Kidney tubule cell (primary cell): ENCODE data around the gene GRID1.

ENCODE experiments used
- DNase-seq: peaks from one replicate; pipeline ENCODE4 v3.0.0-alpha.2; 2018; ENCODE audit warnings: low spot score

The GRID1 gene

DNA sequence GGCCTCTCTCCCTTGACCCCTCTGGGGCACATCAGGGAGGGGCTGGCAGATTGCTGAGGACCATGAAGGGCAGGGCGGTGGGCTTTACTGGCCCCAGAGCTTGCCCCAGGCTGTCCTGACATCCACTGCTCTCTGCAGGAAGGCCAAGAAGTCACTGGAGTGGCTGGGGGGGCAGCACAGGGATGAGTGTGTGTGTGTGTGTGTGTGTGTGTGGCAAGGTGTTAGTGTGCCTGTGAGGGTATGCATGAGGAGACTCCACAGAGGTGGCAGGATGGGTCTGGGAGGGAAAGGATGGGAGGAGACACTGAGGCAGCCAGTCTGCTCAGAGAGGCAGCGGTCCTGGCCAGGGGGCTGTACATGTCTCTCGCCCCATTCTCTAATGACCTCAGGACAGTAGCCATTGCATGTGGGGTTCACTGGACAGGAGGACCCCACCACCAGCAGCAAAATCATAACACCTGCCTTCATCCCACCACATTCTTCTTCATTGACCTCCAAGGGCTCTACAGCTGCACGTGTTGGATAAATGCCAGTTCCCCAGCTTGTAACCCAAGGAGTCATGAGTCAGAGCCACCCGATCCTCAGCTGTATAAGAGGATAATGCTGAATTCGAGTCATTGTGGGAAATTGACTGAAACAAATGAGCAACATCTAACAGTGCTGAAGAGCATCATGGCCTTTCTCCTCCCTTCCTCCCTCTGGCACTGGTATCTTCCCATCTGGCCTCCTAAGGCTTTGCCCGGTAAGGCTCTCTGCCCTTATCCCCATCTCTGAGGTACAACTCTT is 720.5 kb downstream of the GRID1 start:
- DNase-seq = peak; percentile 92

DNA sequence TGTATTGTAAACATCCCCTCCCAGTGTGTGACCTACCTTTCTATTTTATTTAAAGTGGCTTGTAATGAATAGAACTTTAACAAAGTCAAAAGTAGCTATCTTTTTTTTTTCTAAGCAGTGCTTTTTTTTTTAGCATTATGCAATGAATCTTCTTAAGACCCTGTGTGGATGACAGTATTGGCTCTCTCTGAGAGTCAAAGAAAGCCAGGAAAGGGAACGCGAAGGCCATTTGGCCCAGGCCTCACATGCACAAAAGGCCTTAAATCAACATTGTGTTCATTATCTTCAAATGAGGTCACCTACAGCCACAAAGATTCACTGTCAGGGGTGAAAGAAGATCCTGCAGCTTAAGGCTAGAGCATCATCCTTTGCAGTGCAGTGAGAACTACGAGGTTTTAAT is 721.5 kb downstream of the GRID1 start:
- peak; percentile 44 for DNase-seq

DNA sequence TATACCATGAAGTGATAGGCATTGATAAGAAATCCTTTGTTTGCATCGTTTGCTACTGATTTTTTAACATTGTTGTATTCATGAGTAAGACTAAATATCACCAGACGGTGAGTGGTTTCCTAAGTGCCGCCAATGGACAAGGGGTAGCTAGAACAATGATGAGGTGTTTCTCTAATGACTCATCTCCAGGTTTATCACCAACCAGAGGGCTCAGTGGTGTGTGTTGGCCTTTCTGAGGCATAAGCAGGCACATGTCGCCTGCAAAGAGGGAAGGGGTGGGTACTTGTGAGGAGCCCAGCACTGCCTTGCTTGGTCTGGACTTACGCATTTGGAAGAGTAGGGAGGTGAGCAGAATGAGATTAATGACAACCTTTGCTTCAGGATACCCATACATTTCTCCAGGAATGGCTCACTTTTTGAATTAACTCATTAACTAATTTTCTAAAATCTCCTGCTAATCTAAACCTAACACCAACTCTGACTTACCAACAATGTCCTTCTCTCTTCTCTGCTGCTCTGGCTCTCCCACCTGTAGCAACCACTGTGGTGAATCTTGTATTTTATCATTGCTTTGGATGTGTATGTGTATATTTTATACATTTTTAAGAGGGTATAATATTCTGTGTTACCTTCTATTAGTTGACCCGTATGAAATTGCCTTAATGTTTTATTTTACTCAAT is 722.6 kb downstream of the GRID1 start:
- peak; percentile 98 for DNase-seq

DNA sequence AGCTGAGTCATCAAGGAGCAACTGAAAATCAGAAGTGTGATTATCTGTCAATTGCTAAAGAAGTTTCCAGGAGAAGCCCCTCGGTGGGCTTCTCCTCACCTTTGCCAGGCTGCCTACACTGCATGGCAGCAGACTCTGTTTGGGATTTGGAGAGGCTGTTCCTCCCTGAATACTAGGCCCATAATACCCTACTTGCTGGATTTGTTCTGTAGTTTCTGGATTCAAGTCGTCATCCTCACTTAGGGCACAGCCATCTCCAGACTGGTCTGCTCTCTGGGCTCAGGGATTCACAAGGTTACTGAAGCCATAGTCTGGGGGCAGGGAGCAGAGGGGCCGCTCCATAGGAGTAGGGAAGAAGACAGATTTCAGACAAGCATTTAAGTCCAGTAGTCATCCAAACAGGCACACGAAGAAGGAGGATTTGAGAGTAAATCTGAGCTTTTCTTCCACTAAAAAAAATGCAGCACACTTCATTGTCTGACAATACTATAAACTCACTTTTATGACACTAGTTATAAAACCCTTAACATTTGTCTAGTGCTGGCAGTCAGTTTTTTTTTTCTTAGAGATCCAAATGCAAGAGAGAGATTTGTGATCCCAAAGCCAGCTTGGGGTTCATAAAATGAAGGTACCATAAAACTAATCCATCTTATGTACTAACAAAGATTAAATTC is 723.3 kb downstream of the GRID1 start:
- no peak for DNase-seq

DNA sequence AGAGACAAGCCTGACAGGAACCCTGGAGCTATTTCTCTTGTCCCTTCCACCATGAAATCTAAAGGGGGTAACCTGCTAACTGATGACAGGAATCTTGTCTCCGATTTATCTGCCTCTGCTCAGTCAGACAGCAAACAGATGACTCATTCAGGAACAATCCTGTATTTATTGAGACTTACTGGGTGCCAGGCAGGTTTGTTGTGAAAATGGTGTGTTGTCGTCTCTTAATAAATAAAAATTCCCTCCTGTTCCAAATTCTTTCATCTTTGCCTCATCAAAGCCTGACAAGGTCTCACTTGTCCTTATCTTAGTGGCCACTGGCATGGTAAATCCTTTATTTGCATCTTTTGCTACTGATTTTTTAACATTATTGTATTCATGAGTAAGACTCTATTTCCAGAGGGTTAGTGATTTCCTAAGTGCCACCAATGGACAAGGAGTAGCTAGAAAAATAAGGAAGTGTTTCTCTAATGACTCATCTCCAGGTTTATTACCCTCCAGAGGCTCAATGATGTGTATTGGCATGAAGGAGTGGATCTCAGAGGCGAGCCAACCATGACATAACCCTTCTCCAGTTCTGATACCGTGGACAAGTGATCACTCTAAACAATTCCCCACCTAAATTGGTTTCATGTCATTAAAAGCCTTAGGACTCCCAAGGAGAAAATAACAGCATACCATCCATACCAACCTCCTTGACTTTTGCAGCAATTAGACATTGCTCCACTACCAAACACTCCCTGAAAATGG is 724.0 kb downstream of the GRID1 start:
- peak; percentile 98 for DNase-seq

DNA sequence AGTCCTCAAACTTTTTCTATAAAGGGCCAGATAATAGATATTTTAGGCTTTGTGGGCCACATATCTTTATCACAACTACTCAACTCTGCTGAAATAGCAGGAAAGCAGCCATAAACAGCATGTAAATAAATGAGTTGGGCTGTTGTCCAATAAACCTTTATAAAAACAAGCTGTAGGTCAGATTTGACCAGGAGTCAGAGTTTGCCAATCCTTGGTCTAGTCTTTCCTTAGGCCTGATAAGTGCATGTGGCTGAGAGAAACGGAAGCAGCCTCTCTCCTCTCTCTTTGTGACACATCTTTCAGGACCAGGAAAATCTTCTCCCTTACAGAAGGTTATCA is 724.5 kb downstream of the GRID1 start:
- no peak for DNase-seq

DNA sequence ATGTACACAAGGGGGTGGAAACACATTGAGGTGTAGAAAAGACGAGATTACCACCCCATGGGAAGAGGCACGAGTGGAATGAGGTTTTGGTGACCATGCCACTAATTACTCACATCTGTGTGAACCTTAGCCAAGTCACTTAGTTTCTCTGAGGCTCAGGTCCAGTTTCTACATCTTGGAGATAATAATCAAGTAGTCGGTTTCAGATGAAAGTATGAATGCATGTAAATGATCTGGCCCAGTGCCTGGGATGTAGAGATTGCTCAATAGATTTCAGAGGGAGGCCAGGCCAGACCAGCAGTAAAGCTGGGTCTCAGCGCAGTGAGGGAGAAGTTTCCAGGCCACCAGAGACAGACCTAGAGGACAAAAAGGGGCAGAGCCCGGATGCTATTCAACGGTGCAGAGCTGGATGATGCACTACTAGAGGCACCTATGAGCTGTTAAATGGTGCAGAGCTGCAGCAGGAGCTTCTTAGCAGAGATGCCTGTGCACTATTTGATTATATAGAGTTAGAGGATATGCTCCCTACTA is 725.1 kb downstream of the GRID1 start:
- DNase-seq = peak; percentile 76

DNA sequence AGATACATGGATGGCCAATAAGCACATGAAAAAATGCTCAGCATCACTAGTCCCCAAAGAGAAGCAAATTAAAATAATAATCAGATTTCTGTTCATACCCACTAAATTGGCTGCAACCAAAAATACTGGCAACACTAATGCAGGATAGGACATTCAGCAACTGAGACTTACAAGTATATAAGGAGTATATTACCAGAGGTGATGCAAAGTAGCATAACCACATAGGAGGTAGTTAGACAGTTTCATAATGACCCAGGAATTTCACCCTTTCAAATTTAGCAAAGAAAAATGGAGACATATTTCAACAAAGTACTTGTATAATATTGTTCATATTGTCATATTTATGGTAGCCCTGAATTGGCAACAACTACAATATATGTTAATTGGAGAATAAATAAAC is 727.8 kb downstream of the GRID1 start:
- no peak for DNase-seq

DNA sequence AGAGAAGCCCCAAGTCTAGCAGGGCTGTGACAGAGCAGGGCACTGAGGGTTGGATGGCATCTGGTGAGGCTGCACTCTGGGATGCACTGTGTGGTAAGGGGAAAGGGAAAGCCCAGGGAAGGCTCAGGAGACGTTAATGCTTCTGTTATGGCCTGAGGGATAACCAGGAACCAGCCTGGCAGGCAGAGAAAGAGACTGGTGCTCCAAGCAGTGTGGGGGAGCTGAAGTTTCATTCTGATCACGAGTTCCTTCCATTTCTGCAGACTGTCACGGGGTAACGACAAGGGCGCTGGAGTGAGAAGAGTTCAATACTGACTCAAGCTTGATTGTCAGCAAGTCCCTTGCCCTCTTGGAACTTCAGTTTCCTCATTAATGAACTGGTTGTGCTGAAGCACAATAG is 730.9 kb downstream of the GRID1 start:
- peak; percentile 84 for DNase-seq

DNA sequence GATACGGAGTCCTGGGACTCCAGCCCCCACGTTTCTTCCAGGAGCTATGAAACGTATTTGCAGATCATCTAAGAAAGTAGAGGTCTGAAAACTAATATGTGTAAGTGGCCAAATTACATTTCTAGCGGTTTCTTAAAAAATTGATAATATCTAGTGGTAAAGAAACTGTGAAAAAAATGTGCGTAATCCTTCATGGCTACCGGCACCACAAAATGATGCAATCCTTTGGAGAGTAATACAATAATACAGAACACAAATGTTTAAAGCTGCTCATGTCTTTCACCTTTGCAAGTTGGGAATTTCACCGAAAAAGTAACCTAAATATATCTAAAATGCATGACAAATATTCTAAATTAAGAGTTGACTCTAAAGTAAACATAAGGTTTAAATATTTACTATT is 742.1 kb downstream of the GRID1 start:
- no peak for DNase-seq

DNA sequence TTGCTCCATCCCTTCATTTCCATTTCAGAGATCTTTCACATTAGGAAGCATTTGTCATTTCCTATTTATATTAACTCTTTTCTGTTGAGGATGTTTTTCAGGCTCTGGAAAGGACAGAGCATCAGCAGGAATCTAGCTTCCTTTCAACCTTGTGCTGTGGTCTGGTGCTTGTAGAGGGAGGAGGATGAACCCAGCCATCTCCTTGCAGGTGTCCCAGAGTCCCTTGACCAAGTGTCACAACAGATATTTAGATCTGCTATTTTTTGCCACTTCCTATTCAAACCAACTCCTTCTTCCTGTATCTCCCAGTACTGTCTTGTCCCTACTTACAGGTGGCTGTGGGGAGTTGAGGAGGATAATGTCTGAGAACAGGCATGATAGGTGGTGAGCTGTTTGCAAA is 742.8 kb downstream of the GRID1 start:
- no peak for DNase-seq

DNA sequence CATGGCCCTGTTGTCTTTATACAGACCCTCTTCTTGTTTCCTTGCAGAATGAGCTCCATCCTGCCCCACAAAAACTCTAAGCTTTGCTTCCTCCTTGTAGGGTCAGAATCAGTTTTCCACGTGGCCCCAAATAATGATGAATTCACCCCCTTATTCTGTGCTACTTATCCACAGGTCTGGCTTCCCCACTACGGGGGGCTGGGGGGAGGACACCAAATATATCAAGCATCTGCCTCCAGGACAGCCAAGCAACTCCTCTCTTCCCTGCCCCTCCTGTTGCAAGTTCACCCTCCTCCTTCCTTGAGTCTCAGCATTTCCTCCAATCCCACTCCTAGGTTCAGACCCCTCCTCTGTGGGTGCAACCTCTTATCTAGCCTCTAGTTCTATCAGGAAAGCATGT is 743.3 kb downstream of the GRID1 start:
- DNase-seq = no peak

DNA sequence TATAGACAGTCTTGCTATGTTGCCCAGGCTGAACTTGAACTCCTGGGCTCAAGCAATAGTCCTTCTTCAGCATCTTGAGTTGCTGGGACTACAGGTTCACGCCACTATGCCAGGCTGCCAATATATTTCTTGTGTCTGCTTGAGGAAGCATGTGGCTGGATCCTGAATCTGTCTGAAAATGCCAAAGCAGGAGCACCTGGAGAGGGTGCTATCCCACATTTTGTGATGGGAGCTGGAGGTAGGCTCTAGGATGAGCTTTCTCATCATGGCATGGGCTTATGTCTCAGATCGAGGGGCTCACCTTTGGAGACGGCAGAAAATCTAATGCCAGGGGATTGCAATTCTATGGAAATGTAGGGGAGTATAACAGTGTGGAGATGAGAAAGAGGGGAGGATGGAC is 744.2 kb downstream of the GRID1 start:
- no peak for DNase-seq

DNA sequence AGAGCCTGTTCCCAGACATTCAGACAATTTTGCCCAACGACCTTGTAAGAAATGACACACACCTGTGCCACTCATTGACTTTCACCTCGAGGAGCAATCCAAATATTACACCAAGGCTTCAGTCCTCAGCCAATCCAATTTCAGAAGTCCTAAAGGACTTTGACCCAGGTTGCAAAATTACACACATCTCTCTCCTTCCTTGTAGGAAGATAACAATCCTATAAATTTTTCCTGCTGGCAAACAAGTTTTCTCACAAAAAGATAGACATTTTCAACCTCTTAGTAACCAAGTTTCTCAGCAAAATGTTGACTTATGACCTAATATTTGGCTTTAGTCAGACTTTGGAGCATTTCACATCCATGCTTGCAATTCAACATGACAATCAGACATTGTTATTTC is 745.0 kb downstream of the GRID1 start:
- no peak for DNase-seq

DNA sequence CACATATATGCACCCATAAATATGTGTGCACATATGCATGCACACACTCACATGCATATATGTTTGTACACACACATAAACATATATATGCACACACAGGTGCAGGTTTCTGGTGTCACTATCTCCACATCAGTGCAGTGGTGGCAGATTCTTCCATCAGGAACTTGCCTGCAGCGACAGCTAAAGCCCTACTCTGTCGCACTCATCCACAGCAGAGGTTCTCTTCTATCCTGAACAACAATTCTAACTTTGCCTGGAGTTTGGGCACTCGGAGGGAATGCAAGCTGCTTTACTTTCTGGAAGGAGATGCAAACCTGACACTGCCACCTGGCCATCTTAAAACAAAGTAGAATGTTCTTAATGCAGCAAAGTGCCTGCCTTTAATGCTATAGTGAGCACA is 745.8 kb downstream of the GRID1 start:
- DNase-seq = no peak

DNA sequence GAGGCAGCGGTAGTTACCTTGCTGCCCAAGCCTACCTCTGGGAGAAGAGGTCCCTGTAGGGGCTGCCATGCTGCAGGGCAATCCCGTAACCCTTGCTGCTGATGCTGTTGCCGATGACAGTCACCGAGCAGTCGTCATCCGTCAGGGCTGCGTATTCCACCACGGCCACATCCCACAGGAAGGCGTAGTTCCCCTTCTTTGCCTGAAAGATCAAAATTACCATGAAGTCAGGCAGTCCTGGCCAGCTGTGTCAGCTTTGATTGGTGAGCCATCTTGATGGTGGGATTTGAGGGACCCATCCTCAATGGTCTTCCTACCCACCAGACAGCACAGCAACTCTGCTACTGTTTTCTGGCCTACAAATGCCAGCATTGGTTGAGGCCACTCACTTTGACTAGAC is 746.8 kb downstream of the GRID1 start:
- no peak for DNase-seq

DNA sequence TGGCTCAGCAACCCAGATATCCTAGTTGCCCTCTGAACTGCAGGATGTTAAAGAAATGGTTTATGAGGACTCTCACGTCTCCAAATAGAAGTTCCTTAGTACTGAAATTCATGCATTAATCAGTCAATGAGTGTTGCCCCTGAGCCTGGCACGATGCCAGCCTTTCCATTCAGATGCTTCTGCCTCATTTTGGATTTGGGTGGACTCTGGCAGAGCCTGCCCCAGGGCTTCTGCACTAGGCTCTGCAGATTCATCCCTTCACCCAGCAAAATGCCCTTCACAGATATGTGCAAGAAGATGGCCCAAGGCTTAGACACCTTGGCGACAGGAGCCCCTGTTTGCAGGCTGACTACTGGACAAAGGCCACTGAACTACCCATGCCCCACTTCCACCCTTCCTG is 747.8 kb downstream of the GRID1 start:
- DNase-seq = no peak

DNA sequence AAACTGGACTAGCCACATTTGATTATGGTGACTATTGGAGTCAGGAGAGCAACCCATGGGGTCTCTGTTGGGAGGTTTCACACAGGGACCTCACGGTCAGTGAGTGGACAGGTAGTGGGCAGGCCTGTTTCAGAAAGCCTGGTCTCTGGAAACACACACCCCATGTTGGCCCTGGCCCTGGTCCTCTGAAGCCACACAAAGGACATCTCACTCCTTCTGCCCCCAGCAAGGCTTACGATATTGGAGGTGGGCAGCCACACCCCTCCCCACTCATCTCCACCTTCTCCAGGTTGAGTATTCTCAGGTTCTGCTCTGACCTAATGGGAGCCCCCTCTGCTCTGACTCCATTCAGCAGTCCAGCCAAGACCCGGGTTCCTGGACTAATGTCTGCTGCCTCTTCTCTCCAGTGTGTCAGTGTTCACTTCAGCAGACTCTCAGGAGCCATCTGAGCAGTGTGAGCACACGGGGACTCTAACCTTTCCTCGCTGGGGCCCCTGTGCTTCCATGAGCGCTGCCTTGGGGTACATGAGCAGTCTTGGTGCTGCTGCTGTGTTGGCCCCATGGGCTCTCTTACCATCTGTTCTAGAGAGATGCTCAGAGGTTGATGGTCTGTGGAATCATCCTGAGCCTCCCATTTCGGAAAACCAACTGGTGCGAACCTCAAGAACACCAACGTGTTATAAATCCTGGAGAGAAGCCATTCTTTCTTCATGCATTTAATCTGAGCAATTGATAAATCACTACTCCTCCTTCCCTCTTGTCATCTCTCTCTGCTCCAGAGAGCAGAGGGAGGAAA is 748.6 kb downstream of the GRID1 start:
- DNase-seq = no peak

DNA sequence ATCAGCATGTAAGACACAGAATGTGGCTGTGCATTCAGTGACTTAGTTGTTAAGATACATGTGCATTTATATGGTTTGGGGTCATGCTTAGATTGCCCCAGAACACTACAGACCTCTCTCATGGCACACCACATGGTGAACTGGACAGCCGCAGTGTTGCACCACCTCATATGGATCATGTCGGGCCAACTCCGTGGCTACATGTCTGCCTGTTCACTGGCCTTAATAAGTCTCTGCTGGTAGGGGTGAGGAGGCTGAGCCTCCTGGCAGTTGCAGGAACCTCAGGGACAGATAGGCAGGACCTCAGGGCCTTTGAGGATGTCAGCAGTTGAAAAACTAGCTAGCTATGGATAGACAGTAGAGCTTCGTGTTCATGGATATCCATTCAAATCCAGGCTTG is 751.0 kb downstream of the GRID1 start:
- DNase-seq = no peak

DNA sequence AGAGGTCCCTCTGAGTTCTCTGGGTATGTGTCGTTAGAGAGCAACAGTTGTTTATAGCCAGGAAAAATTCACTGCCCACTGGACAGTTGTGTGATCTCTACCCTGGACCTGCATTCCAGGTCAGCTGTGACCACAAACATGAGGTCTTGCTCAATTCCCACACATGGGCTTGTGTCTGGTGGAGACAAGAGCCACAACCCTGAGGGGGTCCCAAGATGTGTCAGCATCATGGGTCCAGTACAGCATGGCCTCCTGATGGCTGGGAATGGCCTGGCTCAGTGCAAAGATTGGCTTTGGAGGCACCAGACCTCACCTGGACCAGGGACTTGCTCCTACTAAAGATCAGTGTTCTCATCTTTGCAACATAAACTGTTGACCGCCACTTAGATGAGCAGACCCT is 751.6 kb downstream of the GRID1 start:
- no peak for DNase-seq

DNA sequence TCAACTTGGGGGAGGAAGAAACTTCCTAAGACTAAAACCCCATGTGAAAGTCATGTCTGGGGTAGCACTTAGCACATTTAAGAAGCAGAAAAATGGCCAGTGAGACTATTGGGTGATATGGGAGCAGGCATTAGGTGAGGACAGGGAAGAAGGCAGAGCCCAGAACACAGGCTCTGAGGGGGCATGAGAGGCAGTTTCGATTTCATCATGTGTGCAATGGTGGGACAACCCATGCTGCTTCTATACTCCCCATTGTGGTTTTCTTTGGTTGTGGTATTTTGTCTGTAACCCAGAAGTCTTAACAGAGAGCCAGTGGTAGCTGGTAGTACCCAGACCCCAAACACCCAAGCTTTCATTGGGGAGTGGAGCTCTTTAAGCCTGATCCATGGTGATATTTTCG is 752.0 kb downstream of the GRID1 start:
- DNase-seq = no peak

DNA sequence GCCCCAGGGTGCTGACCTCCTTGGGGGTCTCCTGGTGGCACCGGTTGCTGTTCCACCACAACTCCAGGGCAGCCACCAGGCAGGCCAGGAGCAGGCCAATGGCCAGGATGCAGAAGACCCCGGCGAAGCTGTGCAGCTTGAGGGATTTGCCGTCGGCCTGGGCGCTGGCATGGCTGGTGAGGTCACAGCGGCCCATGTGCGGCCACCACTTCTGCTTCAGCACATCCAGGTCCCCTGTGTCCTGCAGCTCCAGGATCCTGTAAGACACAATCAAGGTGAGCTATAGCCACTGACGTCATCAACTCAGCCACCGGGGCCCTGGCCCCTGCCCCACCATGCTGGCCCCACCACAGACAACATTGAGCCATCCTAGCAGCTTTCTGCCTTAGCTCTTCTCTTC is 753.2 kb downstream of the GRID1 start:
- DNase-seq = no peak
